LNCAP (cell line): ENCODE data around the gene TMEM74B.

Experiments
- CTCF ChIP-seq: fragments of 450-650 bp; IDR thresholded peaks from 2 replicates; pipeline ENCODE4 v1.5.1; 2017; ENCODE audit warnings: mild to moderate bottlenecking

TMEM74B gene

GRCh38 chr20:1160496-1160895 is 24.3 kb downstream of the TMEM74B start:
- no peak for TF ChIP-seq CTCF

GRCh38 chr20:1155342-1155741 is 29.4 kb downstream of the TMEM74B start:
- TF ChIP-seq CTCF, result no peak

GRCh38 chr20:1154691-1155090 is 30.1 kb downstream of the TMEM74B start:
- no peak for TF ChIP-seq CTCF

GRCh38 chr20:1154226-1154625 is 30.6 kb downstream of the TMEM74B start:
- TF ChIP-seq CTCF, result no peak

- TF ChIP-seq CTCF, result no peak
Observed at GRCh38 chr20:1150968-1151367, 33.8 kb downstream of the TMEM74B start.

- TF ChIP-seq CTCF, result no peak
Observed at GRCh38 chr20:1150218-1150617, 34.6 kb downstream of the TMEM74B start.

GRCh38 chr20:1146957-1147356 is 37.8 kb downstream of the TMEM74B start:
- TF ChIP-seq CTCF, result no peak

- TF ChIP-seq CTCF, result no peak
Observed at GRCh38 chr20:1144401-1145172, 40.2 kb downstream of the TMEM74B start.
